ENCODE results near the gene FBXL20. TPM values are rescaled to one million over a fixed set of nuclear protein-coding genes. Genes with fewer than 3 reads are reported as not detected.
"Not testable (repeated sequence)": the region's sequence is repeated elsewhere in the genome, so short reads cannot be mapped to it uniquely, and the experiment has no call there.

FBXL20 gene
- total and polyA plus RNA-seq, 2 donors (not counting 1 experiment from before 2014, with no cell fraction given), result 7.6 to 14.5 TPM

- no peak for DNase-seq (ENCODE audit: low read depth in 2 of 2)
- no peaks in the 10 kb centered on the region for H4K20me1 ChIP-seq (ENCODE audit: control insufficient read depth, extremely low read depth, insufficient read depth, low read length)
- no peaks in the 10 kb centered on the region for H3K9me3 ChIP-seq (ENCODE audit: control insufficient read depth, insufficient read depth, low read depth, low read length)
- H3K4me2 ChIP-seq (ENCODE audit: extremely low read depth, insufficient read depth, low read length), result no peak overlapping the region
- no peaks in the 10 kb centered on the region for H3K79me2 ChIP-seq (ENCODE audit: control insufficient read depth, insufficient read depth, low read length)
- TF ChIP-seq CTCF (conservative IDR thresholded peaks at IDR 0.05 in 1 of 2, IDR thresholded peaks at IDR 0.05 in 1 of 2; ENCODE audit: low read depth in 1 of 2, low read length in 2 of 2), result no peak
- no peak for TF ChIP-seq EZH2 (IDR thresholded peaks at IDR 0.05; ENCODE audit: low read length, missing control alignments)
- H3K36me3 ChIP-seq (ENCODE audit: control insufficient read depth, insufficient read depth, low read length), result no peaks in the 10 kb centered on the region
- H3K9ac ChIP-seq (ENCODE audit: insufficient read depth, low read length), result no peak overlapping the region
- H3K27ac ChIP-seq (ENCODE audit: insufficient read depth, low read length), result no peak overlapping the region
- no peaks in the 10 kb centered on the region for H3K4me1 ChIP-seq (ENCODE audit: control insufficient read depth, extremely low read depth, insufficient read depth, low read length)
- H3K27me3 ChIP-seq (ENCODE audit: control insufficient read depth, insufficient read depth, low read length), result no peaks in the 10 kb centered on the region
- H2AFZ ChIP-seq (ENCODE audit: low read length), result no peak overlapping the region
- H3K4me3 ChIP-seq (replicated peaks in 1 of 4; ENCODE audit: control extremely low read depth in 1 of 4, insufficient read depth in 1 of 4, low read depth in 3 of 4, low read length in 4 of 4), result no peak overlapping the region
These were observed 97.2 kb downstream of the FBXL20 start for GRCh38 chr17:39304188-39304587.

GRCh38 chr17:39294060-39294459 lies 107.4 kb downstream of the FBXL20 start:
- no peak for TF ChIP-seq EZH2 (IDR thresholded peaks at IDR 0.05; ENCODE audit: low read length, missing control alignments)
- no peak for TF ChIP-seq CTCF (conservative IDR thresholded peaks at IDR 0.05 in 1 of 2, IDR thresholded peaks at IDR 0.05 in 1 of 2; ENCODE audit: low read depth in 1 of 2, low read length in 2 of 2)
- no peaks in the 10 kb centered on the region for H3K4me1 ChIP-seq (ENCODE audit: control insufficient read depth, extremely low read depth, insufficient read depth, low read length)
- H3K4me2 ChIP-seq (ENCODE audit: extremely low read depth, insufficient read depth, low read length), result no peak overlapping the region
- H3K4me3 ChIP-seq (replicated peaks in 1 of 4; ENCODE audit: control extremely low read depth in 1 of 4, insufficient read depth in 1 of 4, low read depth in 3 of 4, low read length in 4 of 4), result no peak overlapping the region
- no peak overlapping the region for H3K9ac ChIP-seq (ENCODE audit: insufficient read depth, low read length)
- no peaks in the 10 kb centered on the region for H3K27me3 ChIP-seq (ENCODE audit: control insufficient read depth, insufficient read depth, low read length)
- H3K79me2 ChIP-seq (ENCODE audit: control insufficient read depth, insufficient read depth, low read length), result no peaks in the 10 kb centered on the region
- no peak for DNase-seq (ENCODE audit: low read depth in 2 of 2)
- H3K9me3 ChIP-seq (ENCODE audit: control insufficient read depth, insufficient read depth, low read depth, low read length), result no peaks in the 10 kb centered on the region
- no peak overlapping the region for H2AFZ ChIP-seq (ENCODE audit: low read length)
- H4K20me1 ChIP-seq (ENCODE audit: control insufficient read depth, extremely low read depth, insufficient read depth, low read length), result no peaks in the 10 kb centered on the region
- no peaks in the 10 kb centered on the region for H3K36me3 ChIP-seq (ENCODE audit: control insufficient read depth, insufficient read depth, low read length)
- H3K27ac ChIP-seq (ENCODE audit: insufficient read depth, low read length), result no peak overlapping the region

DNA sequence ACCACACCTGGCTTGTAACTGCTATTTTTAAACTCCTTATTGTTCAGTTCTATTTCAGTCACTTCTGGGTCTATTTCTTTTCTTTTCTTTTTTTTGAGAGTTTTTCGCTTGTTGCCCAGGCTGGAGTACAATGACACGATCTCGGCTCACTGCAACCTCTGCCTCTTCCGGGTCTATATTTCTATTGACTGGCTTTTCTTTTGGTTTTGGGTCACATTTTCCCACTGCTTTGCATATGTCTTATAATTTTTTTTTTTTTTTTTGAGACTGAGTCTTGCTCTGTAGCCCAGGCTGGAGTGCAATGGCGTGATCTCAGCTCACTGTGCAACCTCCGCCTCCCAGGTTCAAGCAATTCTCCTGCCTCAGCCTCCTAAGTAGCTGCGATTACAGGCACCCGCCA lies 108.9 kb downstream of the FBXL20 start:
- not testable (repeated sequence) for H4K20me1 ChIP-seq (ENCODE audit: control insufficient read depth, extremely low read depth, insufficient read depth, low read length); H3K4me3 ChIP-seq (replicated peaks in 1 of 4; ENCODE audit: control extremely low read depth in 1 of 4, insufficient read depth in 1 of 4, low read depth in 3 of 4, low read length in 4 of 4); H3K27ac ChIP-seq (ENCODE audit: insufficient read depth, low read length); H3K79me2 ChIP-seq (ENCODE audit: control insufficient read depth, insufficient read depth, low read length); H2AFZ ChIP-seq (ENCODE audit: low read length); DNase-seq (ENCODE audit: low read depth in 2 of 2); H3K27me3 ChIP-seq (ENCODE audit: control insufficient read depth, insufficient read depth, low read length); H3K9ac ChIP-seq (ENCODE audit: insufficient read depth, low read length); H3K4me2 ChIP-seq (ENCODE audit: extremely low read depth, insufficient read depth, low read length); H3K4me1 ChIP-seq (ENCODE audit: control insufficient read depth, extremely low read depth, insufficient read depth, low read length); H3K36me3 ChIP-seq (ENCODE audit: control insufficient read depth, insufficient read depth, low read length); H3K9me3 ChIP-seq (ENCODE audit: control insufficient read depth, insufficient read depth, low read depth, low read length)

DNA sequence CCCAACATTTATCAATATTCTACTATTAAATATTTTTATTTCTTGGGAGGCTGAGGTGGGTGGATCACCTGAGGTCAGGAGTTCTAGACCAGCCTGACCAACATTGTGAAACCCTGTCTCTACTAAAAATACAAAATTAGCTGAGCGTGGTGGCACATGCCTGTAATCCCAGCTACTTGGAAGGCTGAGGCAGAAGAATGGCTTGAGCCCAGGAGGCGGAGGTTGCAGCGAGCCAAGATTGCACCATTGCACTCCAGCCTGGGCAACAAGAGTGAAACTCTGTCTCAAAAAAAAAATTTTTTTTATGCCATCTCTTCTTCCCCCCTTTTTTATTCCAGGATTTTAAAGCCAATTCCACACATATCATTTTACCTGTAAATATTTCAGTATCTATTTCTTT lies 114.9 kb downstream of the FBXL20 start:
- H4K20me1 ChIP-seq (ENCODE audit: control insufficient read depth, extremely low read depth, insufficient read depth, low read length); H3K27ac ChIP-seq (ENCODE audit: insufficient read depth, low read length); H3K36me3 ChIP-seq (ENCODE audit: control insufficient read depth, insufficient read depth, low read length); H3K79me2 ChIP-seq (ENCODE audit: control insufficient read depth, insufficient read depth, low read length); H3K4me3 ChIP-seq (replicated peaks in 1 of 4; ENCODE audit: control extremely low read depth in 1 of 4, insufficient read depth in 1 of 4, low read depth in 3 of 4, low read length in 4 of 4); H3K9me3 ChIP-seq (ENCODE audit: control insufficient read depth, insufficient read depth, low read depth, low read length); H3K4me2 ChIP-seq (ENCODE audit: extremely low read depth, insufficient read depth, low read length); H3K4me1 ChIP-seq (ENCODE audit: control insufficient read depth, extremely low read depth, insufficient read depth, low read length); DNase-seq (ENCODE audit: low read depth in 2 of 2); H3K27me3 ChIP-seq (ENCODE audit: control insufficient read depth, insufficient read depth, low read length); H2AFZ ChIP-seq (ENCODE audit: low read length); H3K9ac ChIP-seq (ENCODE audit: insufficient read depth, low read length): not testable (repeated sequence)

Measured in fibroblast of lung (primary cell).